NCI-H1417 treated with DMSO at 0.1 percent for 48 hours (cell line): ENCODE results near the gene WLS.

ENCODE experiments used
- DNase-seq: peaks from one replicate; lab custom pipeline; 2025; lab: John Stamatoyannopoulos, UW

The WLS gene

DNA sequence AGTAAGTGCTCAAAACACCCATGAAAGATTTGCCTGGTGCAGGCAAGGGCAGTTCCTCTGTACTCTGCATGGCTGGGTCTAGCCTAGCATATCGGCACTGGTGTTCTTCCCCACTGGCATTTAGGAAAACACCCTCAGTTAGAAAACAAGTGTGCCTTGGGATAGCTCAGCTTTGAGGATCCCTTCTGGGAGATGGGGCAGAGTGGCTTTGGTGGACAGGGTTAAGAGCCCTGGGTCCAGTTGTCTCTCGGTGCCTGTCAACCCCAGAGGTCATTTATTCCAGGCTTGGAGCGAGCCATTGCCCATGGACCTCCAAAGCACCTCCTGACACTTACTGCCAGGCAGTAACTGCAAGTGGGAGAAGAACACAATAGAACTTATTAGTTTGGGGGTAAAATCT, 101.1 kb downstream of the WLS start:
- DNase-seq, result no peak

DNA sequence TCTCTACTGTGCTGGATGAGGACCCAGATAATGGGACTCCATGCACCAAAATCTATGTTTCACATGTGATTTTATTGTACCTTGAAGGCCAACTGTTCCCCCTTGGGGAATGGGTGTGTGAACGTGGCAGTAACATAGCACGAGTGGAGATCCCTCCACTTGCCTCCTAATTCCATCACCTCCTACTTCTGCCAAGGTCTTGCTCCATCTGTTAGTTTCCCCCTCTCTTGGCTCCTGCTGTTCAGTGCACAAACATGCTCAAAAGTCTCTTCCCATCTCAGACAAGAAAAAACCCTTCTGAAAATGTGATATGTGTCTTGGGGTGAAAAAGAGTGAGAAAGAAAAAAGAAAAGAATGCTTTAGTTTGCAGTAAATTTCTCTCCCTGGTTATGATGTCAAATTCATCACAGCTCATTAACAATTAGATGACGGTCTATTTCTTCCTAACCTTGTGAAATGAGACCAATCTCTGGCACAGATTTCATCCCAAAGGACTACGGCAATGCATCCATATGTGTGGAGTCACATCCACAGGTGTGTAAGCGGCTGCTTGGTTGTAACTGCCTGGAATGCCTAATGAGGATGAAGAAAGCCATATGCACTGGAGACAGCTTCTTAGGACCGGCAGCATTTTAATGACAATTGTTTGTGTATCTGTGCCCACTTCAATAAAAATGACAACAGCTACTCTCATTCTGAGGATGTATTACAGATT, 102.6 kb downstream of the WLS start:
- no peak for DNase-seq

DNA sequence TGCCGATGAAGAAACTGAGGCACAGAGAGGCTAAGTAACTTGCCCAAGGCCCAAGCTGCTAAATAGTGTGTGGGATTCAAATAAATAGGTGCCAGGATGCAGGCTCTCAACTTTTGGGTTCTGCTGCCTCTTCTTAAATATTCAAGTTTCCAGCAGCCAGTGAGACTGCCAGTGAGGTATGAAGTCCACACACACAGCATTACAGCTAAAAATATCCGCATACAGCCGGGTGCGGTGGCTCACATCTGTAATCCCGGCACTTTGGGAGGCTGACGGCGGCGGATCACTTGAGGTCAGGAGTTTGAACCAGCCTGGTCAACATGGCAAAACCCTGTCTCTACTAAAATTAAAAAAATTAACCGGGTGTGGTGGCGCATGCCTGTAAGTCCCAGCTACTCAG, 103.5 kb downstream of the WLS start:
- DNase-seq, result no peak

DNA sequence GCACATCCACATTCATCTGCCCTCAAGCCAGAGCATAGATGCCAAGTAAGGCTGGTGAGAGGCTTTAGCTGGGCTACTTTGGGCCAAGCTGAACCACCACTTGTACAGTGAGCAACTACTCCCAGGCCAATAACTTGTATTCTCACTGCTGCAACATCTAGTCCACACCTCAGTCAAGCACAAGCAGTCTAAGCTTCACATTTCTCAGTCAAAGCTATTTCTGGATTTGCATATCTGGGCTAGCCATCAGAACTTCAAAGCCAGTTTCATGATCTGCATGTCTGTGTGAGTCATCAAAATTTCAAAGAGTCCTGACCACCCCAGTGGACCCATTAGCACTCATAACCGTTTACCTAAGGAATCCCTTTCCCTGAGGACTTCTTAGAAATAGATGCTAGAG, 104.2 kb downstream of the WLS start:
- DNase-seq, result no peak

DNA sequence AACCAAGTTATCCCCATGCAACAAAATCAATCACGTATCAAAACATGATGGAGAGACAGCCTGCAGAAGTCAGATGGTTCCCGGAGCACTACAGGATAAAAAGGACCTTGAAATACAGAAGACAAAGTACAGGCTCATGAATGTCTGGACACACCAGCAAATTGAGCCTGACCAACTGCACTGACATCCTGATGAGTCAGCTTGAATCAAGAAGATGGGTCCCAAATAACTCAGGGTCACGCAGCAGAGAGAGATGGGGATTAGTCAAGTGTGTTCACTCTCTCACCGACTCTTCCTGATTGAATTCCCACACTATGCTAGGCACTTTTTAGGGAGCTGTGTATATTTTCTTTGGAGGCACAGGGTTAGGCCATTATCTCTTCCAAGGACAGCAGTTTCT, 110.8 kb downstream of the WLS start:
- DNase-seq, result no peak

DNA sequence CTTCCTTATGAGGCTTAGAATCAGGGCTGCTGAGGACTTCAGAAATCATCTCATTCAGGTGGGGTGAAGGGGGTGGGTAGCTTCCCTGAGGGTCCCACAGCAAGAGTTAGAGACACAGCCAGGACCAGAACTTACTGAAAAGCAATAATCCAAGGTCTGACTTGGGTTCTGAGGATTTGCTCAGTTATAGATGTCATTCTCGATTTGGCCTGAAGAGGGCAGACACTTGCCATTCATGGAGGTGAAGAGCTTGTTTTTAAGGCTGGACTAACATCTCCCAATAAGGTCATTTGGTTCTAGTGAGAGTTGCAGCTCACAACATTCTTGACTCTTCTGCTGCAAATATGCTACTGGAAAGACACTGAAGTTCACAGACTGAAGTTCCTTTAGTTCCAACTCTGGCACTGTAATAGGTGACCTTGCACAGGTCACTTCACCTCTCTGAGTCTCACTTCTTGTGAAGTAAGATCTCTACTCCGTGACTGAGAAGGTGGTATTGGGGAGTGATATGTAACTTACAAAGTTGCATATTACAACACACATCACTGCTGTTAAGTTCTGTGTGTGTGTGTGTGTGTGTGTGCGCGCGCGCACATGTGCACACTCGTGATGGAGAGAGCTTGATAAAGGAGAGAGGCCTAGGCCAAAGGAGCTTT, 112.1 kb downstream of the WLS start:
- no peak for DNase-seq

DNA sequence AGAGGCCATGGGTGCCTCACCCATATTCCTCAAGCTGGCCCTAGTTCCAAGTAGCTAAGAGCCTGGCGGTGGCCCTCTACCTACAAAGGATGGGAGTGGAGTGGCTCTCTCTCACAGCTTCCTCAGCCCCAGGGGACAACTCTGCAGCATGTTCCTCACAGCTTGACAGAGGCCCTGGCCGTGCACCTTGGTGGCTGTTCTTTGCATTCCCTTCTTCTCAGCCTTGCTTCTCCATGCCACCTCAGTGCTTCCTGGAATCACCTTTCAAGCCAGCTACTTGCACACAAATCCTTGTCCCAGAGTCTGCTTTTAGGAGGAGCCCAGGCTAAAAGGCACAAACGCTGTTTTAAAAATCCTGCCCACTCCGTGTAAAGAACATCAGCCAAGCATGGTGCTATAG, 112.9 kb downstream of the WLS start:
- DNase-seq, result no peak

DNA sequence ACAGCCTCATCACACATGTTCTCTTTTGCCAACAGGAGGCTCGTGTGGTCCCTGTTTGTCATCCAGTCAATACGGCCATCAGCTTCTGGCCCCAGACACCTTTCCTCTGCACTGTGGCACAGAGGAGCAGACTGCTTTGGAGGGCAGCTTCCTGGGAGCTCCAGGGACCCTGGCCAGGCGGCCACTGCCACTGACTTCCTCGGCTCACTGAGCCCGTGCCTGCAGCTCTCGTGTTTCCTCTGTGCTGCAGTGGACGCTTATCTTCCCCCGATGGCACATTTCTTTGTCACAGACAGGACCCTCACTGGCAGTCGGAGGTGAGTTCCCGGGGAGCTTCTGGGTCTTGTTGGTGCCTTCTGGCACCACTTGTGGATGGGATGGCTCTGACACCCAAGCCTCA, 114.9 kb downstream of the WLS start:
- no peak for DNase-seq

DNA sequence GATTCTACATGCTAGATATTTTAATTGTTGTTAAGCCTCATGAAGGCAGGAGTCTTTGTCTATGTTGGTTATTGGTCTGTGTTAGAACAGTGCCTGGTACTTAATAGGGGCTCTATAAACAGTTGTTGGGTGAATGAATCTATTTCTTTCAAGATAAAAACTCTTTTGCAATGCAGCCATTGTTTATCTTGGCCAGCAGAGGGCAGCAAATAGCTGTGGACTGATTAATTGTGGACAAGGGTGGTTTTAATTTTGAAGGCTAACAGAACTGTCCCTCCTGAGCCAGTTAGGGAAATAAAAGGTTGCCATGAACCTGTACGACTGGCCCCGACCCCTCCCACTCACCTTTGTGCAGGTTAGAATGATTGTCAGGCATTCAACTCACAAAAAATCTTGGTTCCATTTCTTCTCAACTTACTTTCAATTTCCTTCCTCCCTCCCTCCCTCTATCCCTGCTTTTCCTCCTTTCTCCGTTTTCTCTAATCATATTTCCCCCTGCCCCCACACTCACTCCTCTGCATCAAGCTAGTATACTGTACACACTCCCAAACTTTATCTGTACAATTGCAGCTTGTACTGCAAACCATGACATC, 115.6 kb downstream of the WLS start:
- DNase-seq, result no peak

DNA sequence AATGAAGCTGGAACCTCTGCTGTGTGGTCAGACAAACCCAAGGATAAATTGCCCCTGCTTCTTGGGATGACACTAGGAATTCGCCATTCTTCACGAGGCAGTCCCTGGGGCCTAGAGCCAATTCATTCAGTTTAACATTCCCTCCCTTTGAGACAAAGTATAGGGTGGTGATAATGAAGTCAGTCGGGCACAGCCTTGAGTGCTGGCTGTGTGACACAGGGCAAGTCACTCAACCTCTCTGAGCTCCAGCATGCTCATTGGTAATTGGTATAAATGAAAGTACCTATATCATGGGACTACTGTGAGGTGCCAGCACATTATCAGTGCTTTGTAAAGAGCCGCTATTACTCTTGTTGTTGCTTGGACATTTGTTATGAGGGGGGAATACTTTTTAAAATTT, 117.0 kb downstream of the WLS start:
- DNase-seq, result no peak

DNA sequence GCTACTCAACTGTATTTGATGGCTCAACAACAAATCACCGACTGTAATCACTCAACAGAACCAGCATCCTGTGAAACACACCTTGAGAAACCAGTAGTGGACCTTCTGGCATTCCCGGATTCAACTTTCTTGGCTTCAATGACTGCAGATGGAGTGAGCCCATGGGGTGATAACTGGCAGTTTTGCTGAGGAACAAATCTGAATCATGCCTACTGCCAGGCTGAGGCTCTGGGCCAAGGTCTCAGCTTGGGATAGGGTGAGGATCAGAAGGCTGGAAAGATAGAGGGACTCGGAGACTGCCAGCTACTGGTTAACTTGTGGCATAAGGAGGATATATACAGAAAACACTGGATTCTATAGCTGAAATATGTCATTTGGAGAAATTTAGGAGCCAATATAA, 118.4 kb downstream of the WLS start:
- no peak for DNase-seq

DNA sequence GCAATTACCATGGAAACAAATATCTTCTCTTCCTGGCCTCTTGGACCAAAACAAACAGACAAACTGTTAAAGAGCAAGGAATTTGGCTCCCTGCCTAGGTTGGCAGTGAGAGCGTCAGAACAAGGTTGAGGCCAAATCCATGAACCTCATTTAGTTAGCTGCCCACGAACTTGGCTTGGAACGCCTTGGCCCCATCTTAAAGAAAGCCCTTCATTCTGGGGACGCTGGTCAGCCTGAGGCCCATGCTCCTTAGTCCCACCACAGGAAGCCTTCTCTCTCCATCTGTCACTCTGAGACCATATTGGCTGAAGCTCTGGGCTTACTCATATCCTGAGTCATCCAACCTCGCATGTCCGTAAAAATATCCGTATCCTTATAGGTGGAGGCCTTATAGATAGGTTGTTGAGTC, 119.5 kb downstream of the WLS start:
- no peak for DNase-seq

DNA sequence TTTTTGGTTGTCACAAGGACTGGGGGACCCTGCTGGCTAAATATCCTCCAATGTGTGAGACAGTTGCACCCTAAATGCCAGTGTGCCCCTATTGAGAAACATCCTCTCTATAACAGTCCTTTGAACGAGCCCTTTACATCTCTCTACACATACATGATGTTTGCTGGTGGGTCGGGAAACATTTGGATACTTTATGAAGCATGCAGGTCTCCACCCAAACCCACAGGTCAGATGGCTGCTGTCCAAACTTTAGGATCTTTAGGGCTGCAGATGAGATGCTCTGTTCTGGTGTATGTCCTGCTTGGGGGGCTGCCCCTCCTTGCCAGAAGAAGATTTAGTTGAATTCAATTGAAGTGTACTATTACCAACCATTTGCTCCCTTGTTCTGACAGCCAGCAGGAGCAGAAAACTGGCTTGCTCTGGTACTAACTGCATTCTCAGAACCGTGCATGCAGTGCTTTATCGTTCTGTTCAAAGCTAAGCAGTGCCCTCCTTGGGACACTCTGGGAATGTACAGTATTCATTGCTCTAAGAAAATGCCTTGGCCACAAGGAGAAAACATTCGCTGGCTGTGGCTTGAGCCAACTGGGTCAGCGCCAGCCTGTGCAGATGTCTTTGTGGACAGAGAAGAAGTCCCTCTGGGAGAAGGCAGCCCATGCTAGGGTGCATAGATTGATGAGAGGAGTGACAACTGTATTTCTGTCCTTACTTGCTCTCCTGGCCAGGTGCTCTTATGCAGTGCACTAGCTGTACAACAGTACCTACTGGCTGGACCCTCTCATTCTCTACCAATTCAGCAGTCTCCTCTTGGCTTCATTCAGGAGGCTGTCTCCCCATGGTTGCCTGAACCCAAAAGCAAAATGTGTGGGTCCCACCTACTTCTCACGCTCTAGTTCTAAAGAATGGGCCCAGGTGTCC, 120.5 kb downstream of the WLS start:
- no peak for DNase-seq

DNA sequence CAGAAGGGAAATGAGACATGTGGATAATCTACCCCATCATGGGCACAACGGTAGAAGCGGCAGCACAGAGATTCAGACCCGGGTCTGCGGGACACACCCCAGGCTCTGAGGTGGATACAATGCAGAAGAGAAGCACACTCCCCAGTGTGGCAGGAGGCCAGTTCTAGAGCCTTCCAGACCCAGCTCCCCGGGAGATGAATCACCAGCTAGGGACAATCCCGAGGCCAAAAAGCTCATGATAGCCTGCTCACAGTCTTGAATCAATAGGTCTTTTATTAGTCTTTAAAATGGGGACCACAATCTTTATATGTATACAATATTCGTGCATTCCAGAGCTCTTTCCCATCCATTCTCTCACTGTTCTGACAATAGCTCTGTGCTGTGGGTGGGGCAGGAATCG, 124.6 kb downstream of the WLS start:
- no peak for DNase-seq

DNA sequence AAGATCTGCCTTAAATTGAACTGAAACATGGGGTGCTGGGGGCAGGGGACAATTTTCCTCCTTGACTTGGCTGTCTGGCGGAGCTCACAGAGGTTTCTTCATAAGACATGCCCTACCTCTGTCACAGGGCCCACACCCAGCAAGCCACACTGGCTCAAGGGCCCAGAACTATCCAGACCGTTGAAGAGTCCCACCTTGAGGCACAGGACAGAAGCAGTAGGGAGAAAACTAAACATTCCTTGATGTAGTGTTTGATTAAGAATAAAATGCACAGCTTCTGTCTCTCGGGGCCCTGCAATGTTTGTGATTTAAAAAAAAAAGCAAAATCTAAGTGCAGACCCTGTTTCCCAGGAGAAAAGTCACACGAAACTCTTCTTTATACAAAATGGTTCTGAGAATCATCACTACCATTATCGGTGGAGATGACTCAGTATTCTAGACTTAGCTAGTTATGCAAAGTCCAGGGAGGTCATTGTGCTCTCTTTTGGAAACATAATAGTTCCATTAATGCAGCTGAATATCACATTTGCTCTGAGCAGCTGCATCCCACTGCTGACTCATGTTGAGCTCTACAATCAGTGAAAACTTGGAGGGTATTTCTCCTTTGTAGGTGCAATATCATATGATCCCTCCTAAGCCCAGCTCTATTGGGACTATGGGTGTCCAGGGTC, 128.3 kb downstream of the WLS start:
- no peak for DNase-seq

DNA sequence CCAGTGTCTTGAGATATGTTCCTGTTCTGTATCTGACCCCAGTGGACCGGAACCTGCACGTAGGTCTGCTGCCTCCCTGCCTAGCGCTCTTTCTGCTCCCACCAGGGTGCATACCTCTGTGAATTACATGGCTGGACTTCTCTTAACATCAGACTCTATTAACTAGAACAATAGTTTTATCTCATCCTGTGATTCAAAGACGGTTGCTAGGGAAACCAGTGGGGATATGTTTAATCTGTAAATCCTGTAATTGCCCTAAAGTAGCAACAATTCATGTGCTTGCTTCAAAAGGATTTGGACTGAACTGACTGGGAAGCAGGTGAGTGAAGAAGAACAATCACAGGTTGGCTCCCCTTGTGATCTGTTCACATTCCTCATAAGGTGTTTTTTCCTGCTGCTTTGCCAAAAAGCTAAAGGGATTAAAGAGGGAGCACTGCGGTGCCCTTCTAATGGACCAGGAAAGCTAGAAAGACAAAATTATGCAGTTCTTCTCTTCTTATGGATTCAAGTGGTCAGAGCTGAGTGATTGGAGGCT, 129.2 kb downstream of the WLS start:
- peak; percentile 29 for DNase-seq

DNA sequence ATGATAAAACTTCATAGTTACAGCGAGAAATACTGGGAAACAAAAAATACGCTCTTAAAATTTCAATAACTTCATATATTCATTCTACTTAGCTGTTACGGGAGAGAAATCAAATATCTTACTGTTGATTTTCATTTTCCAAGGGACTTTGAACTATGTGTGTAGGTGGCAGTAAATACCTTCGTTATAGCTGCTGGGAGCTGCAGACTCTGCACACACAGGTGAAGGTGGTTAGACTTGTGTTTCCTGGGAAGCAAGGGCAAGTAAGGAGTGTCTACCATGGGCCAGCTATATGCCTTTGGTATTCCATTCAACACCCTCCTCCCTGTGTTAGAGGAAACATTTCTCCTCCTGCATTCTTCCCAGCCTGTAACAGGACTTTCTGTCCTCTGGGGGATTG, 130.5 kb downstream of the WLS start:
- no peak for DNase-seq

DNA sequence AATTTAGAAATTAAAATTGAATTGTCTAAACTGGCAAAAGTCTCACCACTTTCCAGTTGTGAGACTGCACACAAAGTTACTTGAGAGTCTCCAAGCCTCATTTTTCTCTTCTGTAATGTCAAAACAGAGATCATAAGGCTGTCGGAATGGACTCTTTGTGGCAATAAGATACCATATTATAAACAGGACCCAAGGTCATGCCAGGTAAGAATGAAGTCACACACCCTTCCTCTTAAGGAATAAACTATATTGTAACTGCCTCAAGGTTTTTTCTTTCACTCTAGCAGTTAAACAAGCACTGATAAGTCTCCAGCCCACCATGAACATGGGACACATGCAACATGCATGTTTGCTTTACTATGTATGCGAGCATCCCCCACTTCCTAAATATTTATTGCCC, 131.8 kb downstream of the WLS start:
- DNase-seq, result no peak

DNA sequence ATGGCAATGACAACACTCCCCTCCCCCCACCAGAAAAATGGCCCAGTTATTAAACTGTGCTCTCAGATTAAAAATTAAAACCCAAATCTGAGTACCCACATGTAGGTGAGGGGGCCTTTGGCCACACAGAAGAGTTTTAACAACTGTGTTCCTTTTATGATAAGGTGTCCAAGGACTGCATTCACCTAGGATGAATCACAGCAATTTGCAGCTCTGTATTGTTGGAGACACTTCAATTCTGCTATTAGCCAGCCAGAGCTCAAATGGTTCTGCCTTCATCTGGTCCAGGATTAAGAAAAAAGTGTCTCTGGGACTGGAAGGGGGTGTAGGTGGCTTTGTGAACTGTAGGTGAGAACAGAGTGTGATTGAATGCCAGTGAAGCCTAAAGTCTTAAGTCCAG, 138.6 kb downstream of the WLS start:
- no peak for DNase-seq

DNA sequence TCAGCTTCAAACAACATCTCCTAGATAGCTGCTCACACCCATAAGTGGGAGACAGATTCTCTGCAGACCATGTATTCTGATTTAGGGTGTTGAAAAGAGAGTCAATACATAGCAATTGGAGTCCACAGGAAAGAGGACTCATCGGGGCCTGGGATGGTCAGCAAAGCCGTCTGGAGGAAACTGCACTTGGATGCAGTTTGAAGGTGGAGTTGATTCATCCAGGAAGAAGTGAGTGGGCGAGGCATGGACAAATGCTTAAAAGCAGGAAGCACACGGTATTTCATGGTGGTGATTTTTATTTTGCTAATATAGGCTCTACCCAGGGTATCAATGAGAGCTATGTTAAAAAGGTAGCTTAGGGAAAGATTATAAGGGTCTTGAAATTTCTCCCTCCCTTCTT, 145.1 kb downstream of the WLS start:
- no peak for DNase-seq

DNA sequence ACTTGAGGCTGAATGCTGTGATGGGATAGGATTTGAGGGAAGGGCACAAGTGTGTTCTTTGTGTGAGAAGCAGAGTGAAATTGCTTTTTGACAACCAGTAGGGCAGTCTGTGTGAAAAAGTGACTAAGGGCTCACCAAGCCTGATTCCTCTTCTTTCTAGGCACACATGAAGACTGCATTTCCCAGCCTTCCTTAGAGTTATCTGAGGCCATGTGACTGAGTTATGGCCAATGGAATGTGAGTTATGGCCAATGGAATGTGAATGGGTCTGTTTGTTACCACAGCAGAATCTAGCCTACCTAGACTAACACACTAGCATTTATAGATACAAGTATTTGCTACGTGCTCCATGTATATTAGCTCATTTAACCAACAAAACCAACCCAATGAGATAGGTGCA, 146.6 kb downstream of the WLS start:
- no peak for DNase-seq

DNA sequence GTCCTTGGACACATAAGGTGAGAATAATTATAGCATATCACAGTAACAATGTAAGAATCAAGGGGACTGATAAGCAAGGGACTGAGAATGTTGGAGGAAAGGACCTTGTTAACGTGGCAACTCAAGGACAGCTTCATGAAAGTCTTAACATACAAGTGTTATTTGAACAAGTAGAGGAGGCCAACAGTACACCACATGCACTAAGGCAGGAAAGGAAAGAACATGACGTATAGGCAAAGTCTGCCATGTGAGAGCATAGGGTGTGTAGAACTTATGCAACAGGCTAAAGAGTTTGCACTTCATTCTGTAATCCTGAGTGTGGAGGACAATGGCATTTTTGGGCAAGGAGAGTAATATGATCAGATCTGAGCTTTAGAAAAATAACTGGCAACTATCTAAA, 148.6 kb downstream of the WLS start:
- DNase-seq, result no peak
